Body of pancreas (tissue), 4 donors: Measurements from ENCODE around the gene IFNA17. TPM values are rescaled to one million over a fixed set of nuclear protein-coding genes. Genes with fewer than 3 reads are reported as not detected.
"Not testable (repeated sequence)": the region's sequence is repeated elsewhere in the genome, so short reads cannot be mapped to it uniquely, and the experiment has no call there.

ENCODE experiments used
- ATAC-seq: fragments of 150-250 bp; one replicate; pipeline ENCODE4 v1.9.1; 2016
- DNase-seq, 4 donors: peaks; one replicate each; pipeline ENCODE4 v3.0.0-alpha.2; 2019
- H3K27ac ChIP-seq, 4 donors: fragments of 200-600 bp; sonication (generic); 1 replicate in 3 of 4; 2 replicates in 1 of 4; pipeline versions ENCODE4 v1.5.1 to v1.6.1; 2016 to 2019; ENCODE audit warnings: mild to moderate bottlenecking in 1 of 4, mixed read lengths in 1 of 4, moderate library complexity in 1 of 4
- H3K27me3 ChIP-seq, 2 donors: fragments of 200-600 bp; sonication (generic); one replicate each; pipeline ENCODE4 v1.6.0; 2016; ENCODE audit warnings: mild to moderate bottlenecking in 1 of 2
- H3K36me3 ChIP-seq, 2 donors: fragments of 200-600 bp; sonication (generic); replicated peaks in 1 of 2; 2 replicates each; pipeline ENCODE4 v1.5.1; 2016; ENCODE audit warnings: low read depth in 2 of 2; ENCODE audit not compliant: insufficient read depth in 1 of 2
- H3K4me1 ChIP-seq: fragments of 200-600 bp; sonication (generic); one replicate; pipeline ENCODE4 v1.6.0; 2016
- H3K4me3 ChIP-seq, 2 donors: fragments of 200-600 bp; sonication (generic); 1 replicate in 1 of 2; 2 replicates in 1 of 2; pipeline ENCODE4 v1.5.1; 2016 to 2019
- H3K9me3 ChIP-seq, 3 donors: fragments of 200-600 bp; sonication (generic); 1 replicate in 2 of 3; 2 replicates in 1 of 3; pipeline ENCODE4 v1.5.1; 2016
- POLR2A ChIP-seq, 3 donors: fragments of 450-650 bp; IDR thresholded peaks; one replicate each; pipeline ENCODE4 v1.6.1; 2016; ENCODE audit warnings: antibody characterized with exemption in 3 of 3, mild to moderate bottlenecking in 2 of 3
- WGBS, 2 donors: methylation state at CpG; one replicate each; pipeline ENCODE4 v1.1.5; 2017; 5-methylcytosine and 5-hydroxymethylcytosine counted together
- intact Hi-C: fragments of 100-400 bp; cut with DNase I; formaldehyde crosslinking; loops from one replicate; pipeline ENCODE4 v1.15.1; 2023
- total RNA-seq, 2 donors: library from RNA; depleted of rRNA; stranded (reverse); fragments of >200 nt; gene quantifications; one replicate each; pipeline ENCODE4 v1.1.0, GENCODE V29; 2016
- TF ChIP-seq, protein P1 (sequence below), 7 experiments: fragments of 450-650 bp in 4 of 7; fragments of 200-600 bp in 3 of 7; sonication (generic) in 3 of 7; IDR thresholded peaks; one replicate each; pipeline ENCODE4 v1.5.1; 2016 to 2019; ENCODE audit warnings: antibody characterized with exemption in 7 of 7

IFNA17 gene
- total RNA-seq, 2 donors from 2014 or later, result not detected

DNA sequence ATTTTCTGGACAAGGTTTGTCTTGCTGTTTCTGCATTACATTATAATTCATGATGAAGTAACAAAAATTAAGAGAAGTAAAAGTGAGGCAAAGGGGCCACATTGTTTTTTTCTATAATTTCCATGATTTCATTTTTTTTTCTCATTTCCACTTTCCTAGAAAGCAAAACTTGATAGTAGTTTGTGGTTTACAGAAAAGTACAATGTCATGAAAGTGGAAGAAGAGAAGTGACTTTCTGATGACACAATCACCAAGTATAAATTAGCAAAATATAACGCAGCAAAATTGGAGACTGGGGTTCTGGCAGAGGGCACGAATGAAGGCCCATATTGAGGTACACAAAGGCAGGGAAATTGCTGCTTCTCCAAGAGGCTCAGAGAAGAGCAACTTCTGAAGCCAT is 16.8 kb upstream of the IFNA17 start:
- no peaks in the 10 kb centered on the region for H3K36me3 ChIP-seq
- no peak overlapping the region for H3K4me3 ChIP-seq
- intact Hi-C loops, result no loop called here
- WGBS, 2 donors, result 25 to 49% methylated on average over 2 of the region's 2 CpGs
- TF ChIP-seq, protein P1, sequence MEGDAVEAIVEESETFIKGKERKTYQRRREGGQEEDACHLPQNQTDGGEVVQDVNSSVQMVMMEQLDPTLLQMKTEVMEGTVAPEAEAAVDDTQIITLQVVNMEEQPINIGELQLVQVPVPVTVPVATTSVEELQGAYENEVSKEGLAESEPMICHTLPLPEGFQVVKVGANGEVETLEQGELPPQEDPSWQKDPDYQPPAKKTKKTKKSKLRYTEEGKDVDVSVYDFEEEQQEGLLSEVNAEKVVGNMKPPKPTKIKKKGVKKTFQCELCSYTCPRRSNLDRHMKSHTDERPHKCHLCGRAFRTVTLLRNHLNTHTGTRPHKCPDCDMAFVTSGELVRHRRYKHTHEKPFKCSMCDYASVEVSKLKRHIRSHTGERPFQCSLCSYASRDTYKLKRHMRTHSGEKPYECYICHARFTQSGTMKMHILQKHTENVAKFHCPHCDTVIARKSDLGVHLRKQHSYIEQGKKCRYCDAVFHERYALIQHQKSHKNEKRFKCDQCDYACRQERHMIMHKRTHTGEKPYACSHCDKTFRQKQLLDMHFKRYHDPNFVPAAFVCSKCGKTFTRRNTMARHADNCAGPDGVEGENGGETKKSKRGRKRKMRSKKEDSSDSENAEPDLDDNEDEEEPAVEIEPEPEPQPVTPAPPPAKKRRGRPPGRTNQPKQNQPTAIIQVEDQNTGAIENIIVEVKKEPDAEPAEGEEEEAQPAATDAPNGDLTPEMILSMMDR (IDR thresholded peaks at IDR 0.05), result no peak
- no peaks in the 10 kb centered on the region for H3K4me1 ChIP-seq
- no peaks in the 10 kb centered on the region for H3K9me3 ChIP-seq
- DNase-seq (no peak), ATAC-seq (no peak)
- H3K27ac ChIP-seq, result no peak overlapping the region
- H3K27me3 ChIP-seq, result no peaks in the 10 kb centered on the region

DNA sequence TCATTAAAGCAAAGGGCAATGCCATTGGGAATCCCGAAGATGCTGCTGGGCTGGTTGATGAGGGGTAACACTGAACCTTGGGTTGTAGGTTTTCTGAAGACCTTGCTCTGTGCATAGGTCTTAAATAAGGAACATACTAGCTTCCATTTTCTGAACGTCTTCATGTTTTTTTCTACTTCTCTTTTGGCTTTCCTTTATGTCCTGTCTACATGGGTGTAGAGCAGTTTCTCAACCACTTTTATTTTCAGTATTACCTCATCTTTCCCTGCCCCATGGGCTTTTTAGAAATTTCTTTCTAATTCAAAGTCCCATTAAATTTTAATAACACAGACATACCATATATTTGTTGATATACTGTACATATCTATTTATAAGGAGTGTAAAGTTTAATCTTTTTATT is 11.9 kb upstream of the IFNA17 start, which contains the start of gene IFNA14:
Gene IFNA14 (minus strand): TSS at position 95 of the 400 bp plus-strand sequence. CDS start 70 bp downstream, at position 25.
- DNase-seq (no peak), ATAC-seq (no peak)
- no peak within 1 kb of the TSS for H3K4me3 ChIP-seq
- intact Hi-C loops, result no loop called here
- no peaks in the 10 kb centered on the region for H3K36me3 ChIP-seq
- H3K4me1 ChIP-seq, result no peaks in the 10 kb centered on the region
- no peak for TF ChIP-seq POLR2A (IDR thresholded peaks at IDR 0.05)
- TF ChIP-seq, protein P1 (IDR thresholded peaks at IDR 0.05), result no peak
- WGBS, 2 donors, result 50 to 66% methylated on average over 2 of the region's 2 CpGs
- no peaks in the 10 kb centered on the region for H3K9me3 ChIP-seq
- no peaks in the 10 kb centered on the region for H3K27me3 ChIP-seq
- no peak within 1 kb of the TSS for H3K27ac ChIP-seq

DNA sequence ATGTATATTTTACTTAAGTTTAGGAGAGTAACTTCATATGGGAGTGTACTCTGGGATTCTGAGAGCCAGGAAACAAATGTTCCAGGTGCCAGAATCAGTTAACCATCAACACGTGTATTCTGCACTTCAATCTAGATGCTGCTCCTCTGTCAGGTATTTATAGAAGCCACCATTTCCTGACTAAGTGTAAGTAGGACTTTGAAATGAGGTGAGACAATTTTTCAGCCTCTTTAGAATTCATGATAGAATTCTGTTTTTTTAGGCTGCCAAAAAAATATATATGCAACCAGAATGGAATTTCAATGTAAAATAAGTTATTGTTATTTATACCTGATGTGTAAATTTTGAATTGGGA is 8.3 kb upstream of the IFNA17 start:
- H3K9me3 ChIP-seq, H3K36me3 ChIP-seq, H3K27me3 ChIP-seq, intact Hi-C loops, DNase-seq, H3K4me1 ChIP-seq, ATAC-seq, H3K4me3 ChIP-seq, H3K27ac ChIP-seq: not testable (repeated sequence)
- WGBS, 2 donors, result 4 to 6% methylated on average over 1 of the region's 1 CpG

DNA sequence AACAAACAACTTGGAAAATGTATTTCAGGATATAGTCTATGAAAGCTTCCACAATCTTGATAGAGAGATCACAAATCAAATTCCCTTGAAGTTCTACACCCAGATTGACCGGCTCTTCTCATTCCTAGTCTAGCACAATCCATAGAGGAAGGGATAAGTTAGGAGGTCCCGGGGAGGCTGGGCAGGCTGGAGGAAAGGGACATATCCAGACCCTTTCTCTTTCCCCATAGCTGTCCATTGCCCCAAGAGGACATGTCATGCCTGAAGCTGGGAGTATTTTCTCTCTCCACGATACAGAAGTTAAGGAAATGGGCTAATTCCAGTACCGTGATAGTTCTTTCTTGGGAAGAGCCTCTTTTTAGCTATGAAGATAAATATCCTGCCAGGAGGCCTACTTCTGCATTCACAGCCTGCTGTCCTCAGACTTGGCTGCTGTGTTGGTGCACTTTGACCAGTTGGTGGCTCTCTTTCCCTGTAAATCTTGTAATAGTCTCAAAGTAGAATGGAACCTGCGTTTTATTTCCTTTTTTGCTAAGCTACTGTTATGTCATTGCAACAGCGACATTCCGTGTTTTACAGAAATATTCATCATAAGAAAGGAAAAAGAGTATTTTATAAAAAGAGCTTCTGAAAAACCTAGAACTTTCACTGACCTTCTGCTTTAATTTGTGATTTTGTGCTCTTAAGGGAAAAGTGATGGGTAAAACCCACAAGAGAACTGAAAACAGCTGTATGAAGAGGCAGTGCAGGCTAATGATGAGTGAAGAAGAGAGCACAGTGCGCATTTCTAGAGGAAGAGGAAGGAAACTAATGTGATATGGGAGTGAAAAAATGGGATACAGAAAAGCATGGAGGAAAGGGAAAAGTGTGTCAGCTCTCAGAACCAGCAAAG is 7.7 kb upstream of the IFNA17 start:
- TF ChIP-seq, protein P1 (IDR thresholded peaks at IDR 0.05), result peak in 6 of 7 experiments; percentile 25 to 48 (median 42)
- H3K4me1 ChIP-seq, H3K27me3 ChIP-seq, H3K9me3 ChIP-seq, intact Hi-C loops, H3K4me3 ChIP-seq, H3K36me3 ChIP-seq, H3K27ac ChIP-seq: not testable (repeated sequence)
- peak; percentile 60 for ATAC-seq
- DNase-seq, result peak in 2 of 4 donors; percentile 39 to 53
- WGBS, 2 donors, result 18 to 27% methylated on average over 8 of the region's 8 CpGs

DNA sequence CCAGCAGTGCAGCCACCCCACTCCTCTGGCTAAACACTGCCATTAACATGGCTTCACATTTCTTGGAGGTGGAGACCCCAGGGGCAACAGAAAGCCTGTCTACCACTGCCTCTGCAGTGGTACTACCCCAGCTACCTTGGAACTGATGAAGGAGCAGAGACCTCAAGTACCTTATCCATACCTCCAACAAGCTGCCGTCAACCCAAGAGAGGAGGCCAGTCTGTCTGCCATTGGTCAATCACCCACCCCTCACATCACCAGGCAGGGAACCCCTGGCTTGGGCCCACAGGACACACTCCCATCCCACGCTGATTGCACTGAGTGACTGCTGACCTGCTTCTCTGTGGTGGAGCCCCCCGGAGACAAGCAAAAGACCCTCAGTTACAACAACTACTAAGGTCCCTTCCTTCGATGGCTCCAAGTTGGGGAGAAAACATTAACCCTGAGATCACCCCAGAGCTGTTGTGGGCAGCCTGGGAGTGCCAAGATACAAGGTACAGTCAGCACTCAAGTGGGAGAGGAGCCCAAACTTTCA is 6.2 kb upstream of the IFNA17 start:
- H3K36me3 ChIP-seq, result no peaks in the 10 kb centered on the region
- WGBS, 2 donors, result 56 to 57% methylated on average over 3 to 4 of the region's 4 CpGs
- H3K27me3 ChIP-seq, result no peaks in the 10 kb centered on the region
- H3K4me1 ChIP-seq, result no peaks in the 10 kb centered on the region
- no peak for TF ChIP-seq POLR2A (IDR thresholded peaks at IDR 0.05)
- TF ChIP-seq, protein P1 (IDR thresholded peaks at IDR 0.05), result no peak
- intact Hi-C loops, result no loop called here
- H3K9me3 ChIP-seq, result no peaks in the 10 kb centered on the region
- H3K27ac ChIP-seq, result no peak overlapping the region
- no peak overlapping the region for H3K4me3 ChIP-seq
- DNase-seq (no peak), ATAC-seq (no peak)
